Stimulated activated CD8-positive, alpha-beta memory T cell treated with anti-CD3 and anti-CD28 coated beads, Interleukin-4, amount 100 ng/mL, for 4 hours (primary cell): Measurements from ENCODE around the gene ZPLD1.

ENCODE experiments used
- DNase-seq, 2 donors: peaks; one replicate each; pipeline ENCODE4 v3.0.0-alpha.2; 2020; ENCODE audit warnings: low read depth in 2 of 2, low spot score in 1 of 2

The ZPLD1 gene

DNA sequence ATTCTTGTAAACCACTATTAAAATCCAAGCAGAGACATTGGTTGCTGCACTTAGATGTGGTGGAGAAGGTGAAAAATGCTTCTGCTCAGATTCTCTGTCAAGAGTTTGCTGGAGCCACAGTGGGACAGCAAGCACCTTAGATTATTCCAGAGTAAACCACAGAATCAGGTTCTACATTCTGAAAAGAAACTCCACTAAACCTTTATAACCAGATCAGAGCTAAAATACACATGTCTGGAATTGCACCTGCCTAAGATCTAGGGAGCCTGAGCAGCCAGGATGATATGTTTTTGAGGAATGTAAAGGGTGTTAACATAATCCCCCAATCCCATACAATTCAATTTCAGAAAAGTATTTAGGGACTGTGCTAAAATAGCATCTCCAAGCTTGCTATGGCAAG, at the start of gene ZPLD1:
Gene ZPLD1 (plus strand): TSS at position 301 of the 400 bp plus-strand sequence. CDS start 3,473 bp downstream, outside the sequence.
- no peak for DNase-seq

DNA sequence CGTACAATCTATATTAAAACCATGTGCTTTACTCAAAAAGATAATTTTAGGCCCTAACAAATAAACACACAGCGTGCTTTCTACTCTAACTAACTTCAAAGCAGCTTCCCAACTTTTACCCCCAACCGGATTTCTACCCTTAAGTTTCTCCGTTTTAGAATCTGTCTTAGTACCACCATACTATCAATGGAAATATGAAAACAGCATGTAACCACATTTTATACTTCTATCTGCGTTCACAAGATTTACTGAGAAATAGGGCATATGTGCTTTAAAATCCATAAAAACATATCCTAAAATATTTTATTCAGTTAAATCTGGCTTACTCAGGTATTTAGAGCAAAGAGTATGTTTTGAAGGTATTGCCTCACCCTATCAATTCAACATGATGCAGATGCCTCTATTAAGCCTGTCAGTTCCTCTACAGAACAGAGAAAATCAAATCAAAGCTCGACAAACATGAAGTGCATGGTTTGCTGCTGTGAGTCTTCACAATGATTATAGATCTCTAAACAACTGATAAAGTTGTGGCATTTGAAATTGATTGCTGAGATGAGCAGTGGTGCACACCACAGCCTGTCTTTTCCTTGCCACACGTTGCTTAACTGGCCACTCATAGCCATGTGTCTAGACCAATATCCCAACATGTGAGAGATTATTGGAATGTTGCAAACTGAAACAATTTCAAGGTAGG, 44.5 kb upstream of the ZPLD1 start:
- DNase-seq, result no peak

DNA sequence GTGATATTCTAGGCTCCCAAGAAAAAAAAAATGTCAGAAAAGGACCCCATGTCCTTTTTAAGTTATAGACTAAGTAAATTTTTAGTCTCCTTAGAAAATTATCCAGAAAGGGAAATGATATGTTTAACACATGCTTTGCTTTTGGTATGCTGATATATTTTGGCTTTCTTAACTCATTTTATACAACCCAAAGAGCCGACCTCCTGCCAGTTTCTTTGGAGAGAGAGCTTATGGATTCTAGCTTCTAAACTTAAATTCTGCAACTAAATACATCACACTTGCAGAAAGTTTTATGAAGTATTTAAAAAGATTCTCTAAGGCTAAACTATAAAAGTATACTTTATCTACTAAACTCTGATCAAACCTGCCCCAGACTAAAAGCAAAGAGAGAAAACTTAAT, 43.9 kb upstream of the ZPLD1 start:
- DNase-seq, result no peak

DNA sequence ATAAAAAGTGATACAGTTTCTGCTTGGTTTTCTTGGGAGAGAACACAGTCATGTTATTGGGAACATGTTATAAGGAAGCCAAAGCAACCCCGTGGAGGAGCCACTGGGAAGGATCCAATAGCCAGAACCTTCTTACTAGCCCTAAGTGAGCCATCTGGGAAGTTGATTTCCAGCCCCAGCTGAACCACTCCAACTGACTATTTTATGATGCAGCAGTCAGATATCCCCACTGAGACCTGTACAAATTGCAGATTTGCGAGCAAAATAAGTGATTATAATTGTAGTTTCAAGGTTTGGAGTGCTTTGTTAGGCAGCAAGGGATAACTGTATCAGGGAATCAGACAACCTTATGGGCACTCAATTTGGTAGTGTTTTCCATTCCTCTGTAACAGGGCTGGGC, 43.3 kb upstream of the ZPLD1 start:
- DNase-seq, result no peak

DNA sequence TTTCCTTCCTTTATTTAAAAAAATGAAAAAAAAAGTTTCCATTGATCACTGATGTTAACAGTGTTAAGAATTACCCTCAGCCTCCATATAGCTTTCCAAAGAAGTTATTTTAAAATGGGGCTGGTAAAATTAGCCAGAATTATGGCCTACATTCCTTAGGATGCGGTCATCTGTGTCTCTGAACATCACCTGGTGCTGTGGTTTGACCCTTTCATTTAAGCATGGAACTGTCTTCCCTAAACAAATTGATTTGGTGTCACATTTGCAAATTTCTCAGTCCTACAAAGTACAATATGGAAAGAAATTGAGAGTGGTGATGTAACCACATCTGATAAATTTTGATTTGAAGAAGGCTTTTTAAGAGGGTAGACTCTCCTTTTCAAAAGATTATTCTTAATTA, 40.3 kb upstream of the ZPLD1 start:
- DNase-seq, result no peak

DNA sequence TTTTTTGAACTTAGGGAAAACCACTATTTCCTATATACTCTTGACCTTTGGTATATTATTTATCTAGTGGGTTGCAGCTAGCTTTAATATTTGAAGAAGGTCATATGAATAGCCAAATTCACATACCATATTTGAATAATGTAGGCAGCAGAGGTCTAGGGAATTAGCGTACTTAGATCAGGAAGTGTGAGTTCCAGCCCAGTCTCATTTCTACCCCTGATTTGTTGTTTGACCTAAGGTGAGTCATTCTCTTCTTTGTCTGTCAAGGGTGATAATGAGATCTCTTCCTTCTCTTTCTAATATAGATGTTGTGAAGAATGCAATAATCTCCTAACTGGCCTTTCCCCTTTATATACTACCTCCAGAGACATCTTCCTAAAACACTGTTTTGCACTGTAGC, 36.6 kb upstream of the ZPLD1 start:
- no peak for DNase-seq

DNA sequence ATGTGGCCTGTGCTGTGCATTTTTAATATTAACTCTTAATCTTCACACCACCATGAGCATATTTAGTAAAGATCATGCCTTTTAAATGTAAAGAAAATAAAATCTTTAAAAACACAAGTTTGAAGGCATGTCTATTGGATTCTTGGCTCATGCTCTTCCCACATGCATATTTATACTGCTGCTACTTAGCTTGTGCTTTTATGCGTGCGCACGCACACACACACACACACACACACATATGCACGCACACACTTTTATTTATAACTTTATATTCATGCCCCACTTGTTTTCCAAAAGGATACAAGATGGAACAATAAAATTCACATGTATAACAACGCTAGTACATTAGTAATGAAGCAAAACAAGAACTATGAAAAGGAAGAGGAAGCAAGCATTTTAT, 36.1 kb upstream of the ZPLD1 start:
- DNase-seq, result no peak

DNA sequence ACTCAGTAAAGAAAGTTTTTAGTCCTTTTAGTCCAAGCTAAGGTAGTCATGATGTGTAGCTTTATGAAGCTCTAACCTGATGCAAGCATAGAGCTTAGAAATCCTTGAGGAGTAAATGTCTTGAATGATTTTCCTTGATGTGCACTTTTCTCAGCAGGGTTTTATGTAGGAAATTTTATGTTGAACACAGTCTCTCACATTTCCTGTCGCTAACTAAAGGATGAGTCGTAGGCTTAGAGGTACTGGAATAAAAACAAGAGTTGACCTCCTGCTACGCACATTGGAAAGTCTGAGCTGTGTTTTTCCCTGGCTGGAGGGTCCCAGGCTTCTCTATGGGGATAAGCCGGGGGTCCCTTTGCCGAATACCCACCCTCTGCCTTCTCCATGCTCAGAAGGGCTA, 34.7 kb upstream of the ZPLD1 start:
- DNase-seq, result no peak

DNA sequence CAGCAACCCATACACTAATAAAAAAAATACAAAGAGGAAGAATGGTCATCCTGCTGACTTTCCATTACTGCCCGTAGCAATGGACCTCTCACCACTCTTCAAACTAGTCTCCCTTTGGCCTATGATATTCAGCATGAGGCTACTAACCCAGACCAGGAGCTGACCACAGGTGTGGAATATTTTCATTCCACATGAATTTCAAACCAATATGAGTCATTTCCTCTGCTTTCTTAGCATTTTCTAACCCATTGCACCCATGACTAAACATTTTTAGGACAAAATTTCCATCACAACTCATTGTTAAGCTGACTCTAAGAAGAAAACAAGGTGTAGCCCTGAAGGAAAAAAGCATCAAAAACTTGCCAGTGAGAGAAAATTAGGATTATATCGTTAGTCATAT, 34.0 kb upstream of the ZPLD1 start:
- no peak for DNase-seq

DNA sequence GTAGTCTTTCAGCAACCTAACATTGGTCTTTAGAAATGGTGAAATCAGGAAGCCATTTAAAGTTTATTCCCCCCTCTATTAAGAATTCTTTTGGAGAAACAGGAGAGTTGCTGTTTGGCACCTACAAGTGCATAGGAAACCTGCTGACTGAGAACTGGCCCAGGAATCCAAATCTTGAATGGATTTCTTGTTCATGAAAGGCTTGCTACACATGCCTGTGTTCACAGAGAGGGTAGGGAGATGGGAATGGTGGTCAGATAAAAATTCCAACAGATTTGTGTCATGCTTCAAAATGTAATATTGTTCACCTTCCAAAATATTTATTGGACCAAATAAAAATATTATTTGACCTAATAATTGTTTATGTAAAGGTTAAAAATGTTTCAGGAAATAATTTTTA, 24.2 kb upstream of the ZPLD1 start:
- DNase-seq, result no peak

DNA sequence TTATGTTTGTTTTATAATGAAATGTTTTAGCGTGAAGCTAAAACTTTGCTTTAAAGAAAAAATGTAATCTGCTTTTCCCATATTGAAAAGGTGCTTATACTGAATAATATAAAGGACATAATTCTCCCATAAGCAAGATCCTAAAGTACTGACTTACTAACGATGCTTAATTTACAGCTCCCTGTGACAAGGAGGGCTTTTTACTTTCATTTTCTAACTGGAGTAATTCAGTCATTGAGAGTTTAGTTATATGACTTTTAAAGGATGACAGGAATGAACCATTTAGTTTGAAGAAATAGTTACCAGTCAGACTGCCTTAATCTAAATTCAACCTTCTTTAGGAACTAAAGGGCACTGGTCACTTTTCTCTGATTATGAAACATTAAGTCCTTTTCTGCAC, 19.3 kb upstream of the ZPLD1 start:
- DNase-seq, result no peak

DNA sequence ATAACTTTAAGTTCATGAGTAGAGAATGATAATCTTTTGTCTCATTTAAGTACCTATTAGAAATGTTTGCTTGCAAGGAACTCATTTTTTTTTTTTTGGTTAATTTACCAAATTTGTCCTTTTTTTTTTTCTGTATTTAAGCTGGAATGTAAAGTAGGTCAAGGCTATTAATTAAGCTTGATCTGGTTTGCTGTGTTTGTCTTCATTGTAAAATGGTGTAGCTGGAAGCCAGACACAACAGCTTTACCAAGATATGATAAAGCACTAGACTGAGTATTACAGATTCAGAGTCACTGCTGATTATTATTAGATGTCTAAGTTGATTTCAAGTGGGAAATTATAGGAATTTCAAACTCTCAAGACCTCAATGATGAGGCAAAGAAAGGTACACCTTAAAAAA, 15.0 kb upstream of the ZPLD1 start:
- DNase-seq, result no peak

DNA sequence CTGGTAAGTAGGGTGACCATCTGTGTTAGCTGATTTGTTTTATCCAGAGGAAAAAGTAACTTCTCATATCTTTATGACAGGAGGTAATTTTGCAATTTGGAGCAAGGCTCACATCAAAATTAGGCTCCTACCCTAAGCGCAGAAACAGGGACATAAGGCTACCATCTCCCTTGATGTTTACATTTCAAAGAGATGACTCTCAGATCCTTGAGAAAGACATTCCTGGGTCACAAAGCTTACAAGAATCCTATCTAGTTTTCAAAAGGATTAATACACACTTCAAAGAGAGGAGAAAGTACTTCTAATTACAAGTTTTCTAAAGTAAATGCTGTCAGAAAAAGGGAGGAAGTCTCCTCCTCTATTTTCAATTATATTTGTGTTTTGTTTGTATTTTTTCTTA, 7.0 kb downstream of the ZPLD1 start:
- no peak for DNase-seq

DNA sequence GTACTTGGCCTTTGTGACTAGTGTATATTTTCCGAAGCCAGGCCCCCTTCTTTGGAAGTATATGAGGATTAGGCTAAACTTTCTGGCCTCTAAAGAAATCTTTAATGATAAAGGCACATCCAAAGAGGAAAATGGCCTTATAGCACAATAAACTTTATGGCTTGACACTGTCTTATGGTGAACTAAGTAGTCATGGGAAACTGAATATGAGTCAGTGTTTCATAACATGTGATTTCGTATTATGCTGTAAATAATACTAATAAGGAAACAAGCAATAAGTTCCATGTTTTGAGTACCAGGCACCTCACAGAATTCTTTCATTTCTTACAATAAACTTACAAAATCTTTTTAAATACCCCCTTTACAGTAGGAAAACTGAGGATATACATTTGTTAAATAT, 8.2 kb downstream of the ZPLD1 start:
- no peak for DNase-seq

DNA sequence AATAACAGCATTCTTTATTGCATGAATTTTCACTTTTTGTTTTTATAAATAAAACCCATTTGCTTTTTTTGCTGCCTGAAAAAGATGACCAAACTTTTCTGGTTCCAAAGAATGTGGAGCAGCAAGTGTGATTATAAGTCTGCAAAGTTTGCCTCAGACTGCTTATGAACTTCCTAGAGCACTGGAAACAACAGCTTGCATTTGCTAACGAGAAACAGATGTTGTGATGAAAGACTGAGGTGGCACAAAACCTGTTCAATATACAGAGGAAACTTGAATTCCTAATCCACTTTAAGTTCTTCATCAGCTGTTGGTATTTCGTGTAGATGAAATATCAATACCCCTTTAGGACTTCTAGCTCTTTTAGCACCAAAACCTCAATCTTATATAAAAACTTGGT, 9.3 kb downstream of the ZPLD1 start:
- DNase-seq, result no peak

DNA sequence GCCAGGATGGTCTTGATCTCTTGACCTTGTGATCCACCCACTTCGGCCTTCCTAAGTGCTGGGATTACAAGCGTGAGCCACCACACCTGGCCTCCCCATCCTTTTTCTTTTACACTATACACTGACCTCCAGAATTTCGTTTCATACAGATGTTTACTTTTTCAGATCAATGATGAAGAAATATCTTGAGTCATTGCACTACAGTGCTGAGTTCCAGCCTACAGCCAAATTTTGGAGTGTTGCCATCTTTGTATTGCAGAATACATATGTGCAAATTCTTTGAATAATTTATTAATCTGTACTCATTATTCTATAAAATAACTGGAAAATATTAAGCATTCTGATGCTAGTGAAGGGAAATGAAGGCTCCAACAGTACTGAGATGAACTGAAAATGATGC, 12.5 kb downstream of the ZPLD1 start:
- DNase-seq, result no peak

DNA sequence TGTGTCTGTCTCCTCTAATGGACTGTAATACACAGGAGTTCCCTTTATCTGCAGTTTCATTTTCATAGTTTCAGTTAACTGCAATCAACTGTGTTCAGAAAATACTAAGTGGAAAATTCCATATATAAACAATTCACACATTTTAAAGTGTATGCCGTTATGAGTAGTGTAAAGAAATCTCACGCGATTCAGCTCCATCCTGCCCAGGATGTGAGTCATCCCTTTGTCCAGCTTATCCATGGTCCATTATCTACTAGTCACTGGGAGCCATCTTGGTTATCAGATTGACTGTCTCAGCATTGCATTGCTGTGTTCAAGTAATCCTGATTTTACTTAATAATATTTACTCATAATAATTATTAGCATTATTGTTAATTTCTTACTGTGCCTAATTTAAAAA, 14.5 kb downstream of the ZPLD1 start:
- DNase-seq, result no peak

DNA sequence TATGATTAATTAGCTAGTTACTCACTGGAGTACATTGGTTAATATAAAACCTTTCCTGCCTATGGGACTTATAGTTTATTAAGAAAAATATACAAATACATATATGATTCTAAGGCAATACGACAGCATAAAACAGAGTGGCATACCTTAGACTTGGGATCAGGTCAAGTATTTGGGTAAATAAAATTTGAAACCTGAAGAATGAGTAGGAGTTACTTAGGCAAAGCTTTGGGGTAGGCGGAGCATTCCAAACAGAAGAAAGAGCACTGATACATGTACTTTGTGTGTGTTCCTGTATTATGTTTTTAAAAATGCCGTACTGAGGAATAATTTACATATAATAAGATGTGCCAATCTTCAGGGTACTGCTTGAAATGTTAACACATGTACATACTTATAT, 15.1 kb downstream of the ZPLD1 start:
- DNase-seq, result no peak

DNA sequence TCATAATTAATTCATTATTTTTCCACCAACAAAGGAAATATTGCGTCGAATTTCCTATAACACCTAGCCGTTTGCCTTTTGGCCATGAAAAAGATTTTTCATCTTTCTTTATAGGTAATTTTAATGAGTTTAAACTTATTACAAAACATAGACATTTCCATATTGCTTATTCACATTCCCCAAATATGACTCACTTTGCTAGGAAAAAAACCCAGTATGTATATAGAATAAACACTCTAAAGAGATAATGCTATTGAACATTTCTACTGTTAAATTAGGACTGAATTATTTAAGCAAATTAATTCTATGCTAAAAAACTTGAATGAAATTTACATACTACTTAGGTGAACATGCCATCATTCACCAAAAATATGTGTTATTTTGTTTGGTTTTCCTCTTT, 16.2 kb downstream of the ZPLD1 start:
- DNase-seq, result no peak

DNA sequence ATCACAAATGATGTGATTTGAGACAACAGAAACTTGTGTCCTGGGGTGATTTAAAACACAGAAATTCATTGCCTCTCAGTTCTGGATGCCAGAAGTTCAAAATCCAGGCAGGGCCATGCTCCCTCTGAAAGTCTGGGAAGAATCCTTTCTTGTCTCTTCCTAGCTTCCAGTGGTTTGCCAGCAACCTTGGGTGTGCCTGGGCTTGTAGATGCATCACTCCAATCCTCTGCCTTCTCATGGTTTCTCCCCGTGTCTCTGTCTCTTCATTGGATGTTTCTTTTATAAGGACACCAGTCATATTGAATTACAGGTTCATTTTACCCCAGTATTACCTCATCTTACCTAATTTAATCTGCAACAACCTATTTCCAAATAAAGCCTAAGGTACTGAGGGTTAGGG, 16.7 kb downstream of the ZPLD1 start:
- no peak for DNase-seq

DNA sequence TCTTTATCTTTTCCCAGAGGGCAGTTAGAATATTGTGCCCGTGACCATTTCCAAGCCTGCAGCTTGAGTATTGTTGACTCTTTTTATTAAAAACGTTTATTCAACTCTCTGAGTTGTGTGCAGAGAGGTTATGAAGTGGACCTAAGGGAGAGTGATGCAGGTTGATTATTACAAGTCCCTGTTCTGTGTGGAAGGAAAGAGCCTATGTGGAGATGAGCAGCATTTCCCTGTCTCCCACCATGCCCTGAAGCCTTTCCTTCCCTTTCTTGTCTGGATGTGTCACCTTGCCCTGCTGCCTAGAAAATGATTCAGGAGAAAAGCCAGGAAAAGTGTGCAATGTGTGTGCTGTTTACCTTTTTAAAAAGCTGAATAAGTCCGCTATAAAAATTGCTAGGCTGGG, 19.4 kb downstream of the ZPLD1 start:
- no peak for DNase-seq

DNA sequence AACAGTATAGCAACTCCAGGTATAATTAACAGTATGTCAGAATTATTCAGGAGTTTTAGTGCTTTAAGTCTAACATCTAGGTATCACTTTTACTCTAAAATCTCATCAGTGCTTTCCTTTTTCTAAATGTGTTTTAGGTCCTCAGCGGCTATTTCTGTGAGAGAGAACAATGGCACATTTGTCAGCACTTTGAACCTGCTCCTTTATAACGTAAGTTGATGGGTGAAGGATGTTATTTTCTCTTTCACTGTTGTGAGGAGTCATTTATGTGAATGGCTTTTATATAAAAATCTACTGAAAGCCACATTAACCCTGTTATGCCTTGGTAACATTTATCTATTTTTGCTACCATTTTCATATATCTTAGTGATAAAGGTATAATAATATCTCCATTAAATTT, 22.8 kb downstream of the ZPLD1 start:
- DNase-seq, result no peak

DNA sequence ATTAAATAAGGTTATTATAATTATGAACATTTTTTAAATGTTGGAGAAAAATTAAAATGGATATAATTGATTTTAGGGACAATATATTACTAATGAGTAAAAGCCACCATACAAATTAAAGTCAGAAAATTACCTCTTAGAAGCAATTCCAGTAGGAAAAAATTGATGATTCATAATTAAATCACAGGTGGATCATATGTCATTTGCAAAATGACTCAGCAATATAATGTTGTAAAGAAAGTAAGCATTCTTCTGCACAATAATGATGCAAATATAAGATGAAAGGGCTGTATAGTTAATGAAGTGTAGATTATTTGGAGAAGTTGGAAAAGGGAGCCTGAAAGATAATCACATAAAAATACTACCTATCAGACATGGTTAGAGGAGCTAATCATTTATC, 25.8 kb downstream of the ZPLD1 start:
- DNase-seq, result no peak

DNA sequence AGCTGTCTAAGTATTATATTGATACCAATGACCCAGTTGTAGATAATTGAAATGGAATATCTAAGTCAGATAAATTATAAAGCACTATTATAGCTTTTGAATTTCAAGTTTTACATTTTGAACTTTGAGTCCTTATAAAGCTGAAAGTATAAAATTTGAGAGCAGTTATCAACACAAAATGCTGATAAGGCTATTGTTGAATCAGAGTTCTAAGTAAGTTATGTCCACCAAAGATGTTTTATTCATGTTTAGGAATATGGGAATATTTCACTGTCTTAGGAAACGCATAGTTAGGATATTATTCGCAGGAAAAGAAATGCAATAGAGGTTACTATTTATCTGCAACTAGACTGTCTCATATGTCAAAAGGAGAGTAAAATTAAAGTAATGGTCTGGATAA, 29.4 kb downstream of the ZPLD1 start:
- no peak for DNase-seq
